ENCODE results near the gene PLGLB2. TPM values are rescaled to one million over a fixed set of nuclear protein-coding genes. Genes with fewer than 3 reads are reported as not detected.
"Not testable (repeated sequence)": the region's sequence is repeated elsewhere in the genome, so short reads cannot be mapped to it uniquely, and the experiment has no call there.

PLGLB2 gene
- total RNA-seq, 1 experiment from 2014 or later, result not detected

DNA sequence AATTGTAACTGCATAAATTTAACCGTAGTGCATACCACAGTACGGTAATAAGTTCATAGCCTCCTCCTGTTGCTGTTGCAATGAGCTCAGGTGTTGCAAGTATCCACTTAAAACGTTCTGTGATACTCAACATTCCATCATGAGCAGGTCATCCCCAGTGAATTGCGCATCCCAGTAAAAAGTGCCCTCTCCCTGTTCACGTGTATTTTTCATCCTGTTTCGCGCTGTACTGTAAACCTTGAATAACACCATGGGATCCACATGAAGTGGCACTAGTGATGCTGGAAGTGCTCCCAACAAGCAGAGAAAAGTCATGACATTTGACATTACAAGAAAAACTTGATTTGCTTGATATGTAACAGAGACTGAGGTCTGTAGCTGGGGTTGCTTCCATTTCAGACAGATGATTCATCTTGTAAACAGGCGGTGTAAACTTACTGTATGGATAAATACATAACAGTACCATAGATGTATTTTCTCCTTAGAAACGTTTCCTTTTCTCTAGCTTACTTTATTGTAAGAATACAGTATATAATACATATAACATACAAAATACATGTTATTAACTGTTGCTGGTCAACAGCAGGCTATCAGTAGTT, 2.4 kb upstream of the PLGLB2 start:
- H3K9me3 ChIP-seq (ENCODE audit: control insufficient read depth, insufficient read depth, low read depth, low read length); BruUV-seq (replicated peaks); H3K27me3 ChIP-seq (ENCODE audit: control insufficient read depth, insufficient read depth, low read length); H3K36me3 ChIP-seq (ENCODE audit: control insufficient read depth, insufficient read depth, low read length); ATAC-seq; H3K4me3 ChIP-seq (ENCODE audit: low read depth in 2 of 2, low read length in 2 of 2); H3K4me1 ChIP-seq (ENCODE audit: control insufficient read depth, insufficient read depth, low read length); POLR2A ChIA-PET; H3K27ac ChIP-seq (ENCODE audit: low read length); intact Hi-C loops (cut with micrococcal nuclease; ENCODE audit: unreplicated experiment); CTCF ChIA-PET; in situ Hi-C loops (cut with HindIII; ENCODE audit: low pct_unique_long_range_greater_than_20kb, low sequenced_read_pairs): not testable (repeated sequence)
- peak; percentile 5 for DNase-seq (ENCODE audit: low read depth, low spot score)

GRCh38 chr2:87748524-87748923, 637 bp downstream of the PLGLB2 start:
- H3K4me3 ChIP-seq (ENCODE audit: low read depth in 2 of 2, low read length in 2 of 2); H3K36me3 ChIP-seq (ENCODE audit: control insufficient read depth, insufficient read depth, low read length); BruUV-seq (replicated peaks); DNase-seq (ENCODE audit: low read depth, low spot score); ATAC-seq; POLR2A ChIA-PET; H3K27ac ChIP-seq (ENCODE audit: low read length); in situ Hi-C loops (cut with HindIII; ENCODE audit: low pct_unique_long_range_greater_than_20kb, low sequenced_read_pairs); H3K4me1 ChIP-seq (ENCODE audit: control insufficient read depth, insufficient read depth, low read length); H3K27me3 ChIP-seq (ENCODE audit: control insufficient read depth, insufficient read depth, low read length); intact Hi-C loops (cut with micrococcal nuclease; ENCODE audit: unreplicated experiment); H3K9me3 ChIP-seq (ENCODE audit: control insufficient read depth, insufficient read depth, low read depth, low read length); CTCF ChIA-PET: not testable (repeated sequence)

- H3K27me3 ChIP-seq (ENCODE audit: control insufficient read depth, insufficient read depth, low read length); ATAC-seq; DNase-seq (ENCODE audit: low read depth, low spot score); CTCF ChIA-PET; H3K4me3 ChIP-seq (ENCODE audit: low read depth in 2 of 2, low read length in 2 of 2); intact Hi-C loops (cut with micrococcal nuclease; ENCODE audit: unreplicated experiment); H3K9me3 ChIP-seq (ENCODE audit: control insufficient read depth, insufficient read depth, low read depth, low read length); H3K4me1 ChIP-seq (ENCODE audit: control insufficient read depth, insufficient read depth, low read length); in situ Hi-C loops (cut with HindIII; ENCODE audit: low pct_unique_long_range_greater_than_20kb, low sequenced_read_pairs); H3K27ac ChIP-seq (ENCODE audit: low read length); POLR2A ChIA-PET; H3K36me3 ChIP-seq (ENCODE audit: control insufficient read depth, insufficient read depth, low read length); BruUV-seq (replicated peaks): not testable (repeated sequence)
Observed at GRCh38 chr2:87750560-87750959, 2.7 kb downstream of the PLGLB2 start.

DNA sequence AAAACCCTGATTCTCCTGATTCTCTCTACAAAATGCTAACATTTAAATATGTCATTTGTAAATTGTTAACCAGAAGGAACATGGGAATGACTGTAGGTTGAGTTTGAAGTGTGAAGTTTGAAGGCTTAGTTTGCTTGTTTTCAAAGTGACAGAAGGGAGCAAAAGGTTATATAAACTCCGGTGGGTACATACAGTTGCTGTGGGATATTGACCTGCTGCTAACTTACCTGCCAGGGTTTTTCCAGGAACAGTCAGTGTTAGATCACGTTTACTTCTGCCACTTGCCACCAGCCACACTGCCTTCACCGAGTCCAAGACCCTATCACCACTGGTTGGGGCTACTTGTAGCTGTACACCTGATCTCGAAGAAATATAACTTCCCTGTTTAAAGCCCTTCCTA, 6.9 kb downstream of the PLGLB2 start:
- in situ Hi-C loops (cut with HindIII; ENCODE audit: low pct_unique_long_range_greater_than_20kb, low sequenced_read_pairs); BruUV-seq (replicated peaks); CTCF ChIA-PET; intact Hi-C loops (cut with micrococcal nuclease; ENCODE audit: unreplicated experiment); H3K9me3 ChIP-seq (ENCODE audit: control insufficient read depth, insufficient read depth, low read depth, low read length); ATAC-seq; POLR2A ChIA-PET; H3K4me1 ChIP-seq (ENCODE audit: control insufficient read depth, insufficient read depth, low read length); H3K27ac ChIP-seq (ENCODE audit: low read length); DNase-seq (ENCODE audit: low read depth, low spot score); H3K36me3 ChIP-seq (ENCODE audit: control insufficient read depth, insufficient read depth, low read length); H3K4me3 ChIP-seq (ENCODE audit: low read depth in 2 of 2, low read length in 2 of 2); H3K27me3 ChIP-seq (ENCODE audit: control insufficient read depth, insufficient read depth, low read length): not testable (repeated sequence)

Other genes with a start within 250 kb of the PLGLB2 start
- gene RGPD2, start 77.7 kb downstream of the PLGLB2 start, total RNA-seq (2021; ENCODE audit: unreplicated experiment), result 3.5 TPM